Measurements from ENCODE around the gene CTSC. TPM values are rescaled to one million over a fixed set of nuclear protein-coding genes. Genes with fewer than 3 reads are reported as not detected.

Gene CTSC
- total RNA-seq, 1 experiment from 2014 or later: 269 TPM

GRCh38 chr11:88307749-88308425 lies 29.6 kb downstream of the CTSC start:
- H3K4me1 Mint-ChIP-seq: peaks cover 76% of the 10 kb centered on the region
- peak; percentile 75 for ATAC-seq
- peak overlapping the region; percentile 100 for H3K27ac Mint-ChIP-seq
- ChIA-PET POLR2A (interaction anchor here (0.6 to 1.6 kb wide), 6 partner anchors 18 to 177 kb away, joined by 3 to 26 read pairs (median 6); partner anchors contain the start of genes CTSC and RAB38), CTCF (interaction anchor here (0.6 to 1.5 kb wide), 10 partner anchors 11 to 291 kb away, joined by 3 to 5 read pairs (median 3); partner anchors contain the start of gene CTSC)
- peak; percentile 33 for DNase-seq (ENCODE audit: low spot score)
- peak overlapping the region; percentile 65 for H3K4me3 Mint-ChIP-seq
- H3K9me3 Mint-ChIP-seq: peaks cover 12% of the 10 kb centered on the region
- no peaks in the 10 kb centered on the region for H3K27me3 Mint-ChIP-seq (ENCODE audit: low read depth)
- 0 out of 2 replicates have a peak, but pooled peaks have one; percentile 59 for TF ChIP-seq ERG (CRISPR knock-in tag; IDR thresholded peaks at IDR 0.05)
- peak; percentile 31; the same call in 1 of the 2 replicates for TF ChIP-seq SP1 (CRISPR knock-in tag; conservative IDR thresholded peaks at IDR 0.05)
- peak; percentile 40; the same call in 1 of the 2 replicates for TF ChIP-seq TEAD1 (CRISPR knock-in tag; IDR thresholded peaks at IDR 0.05)
- TF ChIP-seq ZNF317 (CRISPR knock-in tag; IDR thresholded peaks at IDR 0.05; ENCODE audit: borderline replicate concordance, low read depth): no peak
- peaks cover 67% of the 10 kb centered on the region for H3K36me3 Mint-ChIP-seq

GRCh38 chr11:88306785-88307184 lies 30.8 kb downstream of the CTSC start:
- Mint-ChIP-seq H3K27me3 (ENCODE audit: low read depth) (no peaks in the 10 kb centered on the region), H3K4me1 (peaks cover 74% of the 10 kb centered on the region), H3K27ac (no peak overlapping the region), H3K4me3 (no peak overlapping the region), H3K9me3 (peaks cover 12% of the 10 kb centered on the region), H3K36me3 (peaks cover 61% of the 10 kb centered on the region)
- ATAC-seq (no peak), DNase-seq (ENCODE audit: low spot score) (no peak)
- ChIA-PET POLR2A (no interaction called here), CTCF (interaction anchor here (0.7 to 0.9 kb wide), 2 partner anchors 13 to 35 kb away, joined by 3 to 8 read pairs; no protein-coding TSS in a partner anchor)
- TF ChIP-seq NR1H2 (CRISPR knock-in tag; IDR thresholded peaks at IDR 0.05) (no peak), MAX (CRISPR knock-in tag; IDR thresholded peaks at IDR 0.05) (peak; percentile 56; the same call in 1 of the 2 replicates), FOXP4 (CRISPR knock-in tag; IDR thresholded peaks at IDR 0.05) (no peak), EMX1 (CRISPR knock-in tag; IDR thresholded peaks at IDR 0.05) (0 out of 2 replicates have a peak, but pooled peaks have one; percentile 65), ELF4 (CRISPR knock-in tag; IDR thresholded peaks at IDR 0.05; ENCODE audit: low read depth) (no peak)

- ChIA-PET POLR2A (no interaction called here), CTCF (no interaction called here)
- ATAC-seq (no peak), DNase-seq (ENCODE audit: low spot score) (no peak)
- Mint-ChIP-seq H3K4me3 (no peak overlapping the region), H3K27me3 (ENCODE audit: low read depth) (no peaks in the 10 kb centered on the region), H3K36me3 (peaks cover 56% of the 10 kb centered on the region), H3K9me3 (peaks cover 12% of the 10 kb centered on the region), H3K4me1 (peaks cover 76% of the 10 kb centered on the region), H3K27ac (peak overlapping the region; percentile 71)
- TF ChIP-seq CREB1 (CRISPR knock-in tag; IDR thresholded peaks at IDR 0.05) (no peak), NFATC4 (CRISPR knock-in tag; IDR thresholded peaks at IDR 0.05) (no peak), ZNF416 (CRISPR knock-in tag; IDR thresholded peaks at IDR 0.05) (no peak), ERG (CRISPR knock-in tag; IDR thresholded peaks at IDR 0.05) (no peak), ZNF532 (CRISPR knock-in tag; IDR thresholded peaks at IDR 0.05; ENCODE audit: borderline replicate concordance) (no peak), ESRRA (CRISPR knock-in tag; IDR thresholded peaks at IDR 0.05; ENCODE audit: borderline replicate concordance) (no peak), ETV6 (CRISPR knock-in tag; IDR thresholded peaks at IDR 0.05) (no peak), NR3C1 (CRISPR knock-in tag; conservative IDR thresholded peaks at IDR 0.05; ENCODE audit: low read depth) (no peak), FOXK1 (CRISPR knock-in tag; IDR thresholded peaks at IDR 0.05) (no peak), CTCF (IDR thresholded peaks at IDR 0.05) (no peak), MLX (CRISPR knock-in tag; IDR thresholded peaks at IDR 0.05) (no peak)
Observed at GRCh38 chr11:88305430-88305829, 32.1 kb downstream of the CTSC start.
